ENCODE results near the gene SP9. TPM values are rescaled to one million over a fixed set of nuclear protein-coding genes. Genes with fewer than 3 reads are reported as not detected.

Gene SP9
- total RNA-seq, result not detected
- polyA plus RNA-seq, result not detected
- long read RNA-seq, donor 1, result 0 reads
- long read RNA-seq, donor 2, result 0 reads
- long read RNA-seq, donor 3, result 0 reads
- long read RNA-seq, donor 4, partial matches to known transcripts, result 93 of 93 reads
- long read RNA-seq, donor 4, other reads (novel, unspliced or antisense), result 0 of 93 reads
- long read RNA-seq, donor 5, result 0 reads

GRCh38 chr2:174334781-174335251 is at the start of gene SP9:
Gene SP9 (plus strand): TSS chr2:174334954. CDS start chr2:174335093, 139 bp downstream.
- Histone ChIP-seq H3K4me1 (ENCODE audit: control insufficient read depth in 5 of 5, insufficient read depth in 5 of 5, low read length in 5 of 5) (peaks cover 0 to 32% (median 5%) of the 10 kb centered on the region in 5 donors), H3K9ac (ENCODE audit: insufficient read depth in 1 of 2, low read length in 2 of 2) (no peak within 1 kb of the TSS), H3K9me3 (ENCODE audit: control insufficient read depth in 4 of 4, insufficient read depth in 3 of 4, low read length in 3 of 4) (peaks cover 0 to 5% (median 0%) of the 10 kb centered on the region in 4 donors), H3K27ac (ENCODE audit: low read depth in 1 of 2, low read length in 1 of 2) (no peak within 1 kb of the TSS), H3K4me3 (no peak within 1 kb of the TSS), H3K27me3 (ENCODE audit: control insufficient read depth in 3 of 3, insufficient read depth in 3 of 3, low read length in 2 of 3) (peaks cover 16 to 89% (median 87%) of the 10 kb centered on the region in 3 donors), H3K36me3 (ENCODE audit: control insufficient read depth in 4 of 4, insufficient read depth in 4 of 4, low read length in 4 of 4) (no peaks in the 10 kb centered on the region)
- 3 to 9% methylated on average over 44 of the region's 44 CpGs for WGBS, 2 donors
- ATAC-seq (ENCODE audit: insufficient read depth, low FRiP score) (no peak), DNase-seq (peak; percentile 71 to 77 (median 73))
- TF ChIP-seq CTCF (IDR thresholded peaks at IDR 0.05; ENCODE audit: control extremely low read depth, extremely low read depth), result no peak

- Histone ChIP-seq H3K36me3 (ENCODE audit: control insufficient read depth in 4 of 4, insufficient read depth in 4 of 4, low read length in 4 of 4) (no peaks in the 10 kb centered on the region), H3K9me3 (ENCODE audit: control insufficient read depth in 4 of 4, insufficient read depth in 3 of 4, low read length in 3 of 4) (no peaks in the 10 kb centered on the region), H3K27me3 (ENCODE audit: control insufficient read depth in 3 of 3, insufficient read depth in 3 of 3, low read length in 2 of 3) (no peaks in the 10 kb centered on the region), H3K4me3 (no peak overlapping the region), H3K27ac (ENCODE audit: low read depth in 1 of 2, low read length in 1 of 2) (no peak overlapping the region), H3K4me1 (ENCODE audit: control insufficient read depth in 5 of 5, insufficient read depth in 5 of 5, low read length in 5 of 5) (no peaks in the 10 kb centered on the region), H3K9ac (ENCODE audit: insufficient read depth in 1 of 2, low read length in 2 of 2) (no peak overlapping the region)
- TF ChIP-seq CTCF (IDR thresholded peaks at IDR 0.05; ENCODE audit: control extremely low read depth, extremely low read depth), result no peak
- ATAC-seq (ENCODE audit: insufficient read depth, low FRiP score) (no peak), DNase-seq (no peak)
- 91 to 93% methylated on average over 2 of the region's 2 CpGs for WGBS, 2 donors
Observed at GRCh38 chr2:174286172-174286571, 48.6 kb upstream of the SP9 start.

GRCh38 chr2:174292908-174293307 is 41.8 kb upstream of the SP9 start:
- H3K9me3 ChIP-seq (ENCODE audit: control insufficient read depth in 4 of 4, insufficient read depth in 3 of 4, low read length in 3 of 4), result peaks cover 0 to 3% (median 0%) of the 10 kb centered on the region in 4 donors
- WGBS, 2 donors, result 97 to 100% methylated on average over 1 of the region's 1 CpG
- no peak overlapping the region for H3K27ac ChIP-seq (ENCODE audit: low read depth in 1 of 2, low read length in 1 of 2)
- TF ChIP-seq CTCF (IDR thresholded peaks at IDR 0.05; ENCODE audit: control extremely low read depth, extremely low read depth), result no peak
- H3K27me3 ChIP-seq (ENCODE audit: control insufficient read depth in 3 of 3, insufficient read depth in 3 of 3, low read length in 2 of 3), result no peaks in the 10 kb centered on the region
- ATAC-seq (ENCODE audit: insufficient read depth, low FRiP score) (no peak), DNase-seq (no peak)
- H3K4me3 ChIP-seq, result no peak overlapping the region
- no peak overlapping the region for H3K9ac ChIP-seq (ENCODE audit: insufficient read depth in 1 of 2, low read length in 2 of 2)
- no peaks in the 10 kb centered on the region for H3K36me3 ChIP-seq (ENCODE audit: control insufficient read depth in 4 of 4, insufficient read depth in 4 of 4, low read length in 4 of 4)
- H3K4me1 ChIP-seq (ENCODE audit: control insufficient read depth in 5 of 5, insufficient read depth in 5 of 5, low read length in 5 of 5), result no peaks in the 10 kb centered on the region

GRCh38 chr2:174300114-174300513 is 34.6 kb upstream of the SP9 start:
- peak in 2 of 3 donors; percentile 37 to 70 for DNase-seq
- H3K27me3 ChIP-seq (ENCODE audit: control insufficient read depth in 3 of 3, insufficient read depth in 3 of 3, low read length in 2 of 3), result no peaks in the 10 kb centered on the region
- no peak for TF ChIP-seq CTCF (IDR thresholded peaks at IDR 0.05; ENCODE audit: control extremely low read depth, extremely low read depth)
- no peak overlapping the region for H3K27ac ChIP-seq (ENCODE audit: low read depth in 1 of 2, low read length in 1 of 2)
- H3K36me3 ChIP-seq (ENCODE audit: control insufficient read depth in 4 of 4, insufficient read depth in 4 of 4, low read length in 4 of 4), result no peaks in the 10 kb centered on the region
- WGBS, 2 donors, result 71 to 87% methylated on average over 3 of the region's 3 CpGs
- peak; percentile 58 for ATAC-seq (ENCODE audit: insufficient read depth, low FRiP score)
- H3K4me3 ChIP-seq, result no peak overlapping the region
- no peaks in the 10 kb centered on the region for H3K9me3 ChIP-seq (ENCODE audit: control insufficient read depth in 4 of 4, insufficient read depth in 3 of 4, low read length in 3 of 4)
- no peaks in the 10 kb centered on the region for H3K4me1 ChIP-seq (ENCODE audit: control insufficient read depth in 5 of 5, insufficient read depth in 5 of 5, low read length in 5 of 5)
- no peak overlapping the region for H3K9ac ChIP-seq (ENCODE audit: insufficient read depth in 1 of 2, low read length in 2 of 2)

Measured in lung (tissue), 16 donors.